HS-5 (cell line): Measurements from ENCODE around the gene CTDSPL2.
A peak's percentile ranks its signal among the peaks of the same experiment; 100 is the strongest.
"Not testable (repeated sequence)": the region's sequence is repeated elsewhere in the genome, so short reads cannot be mapped to it uniquely, and the experiment has no call there.

Experiments
- DNase-seq: peaks from one replicate; pipeline ENCODE4 v3.0.0-alpha.2; 2012; ENCODE audit warnings: low read depth

The CTDSPL2 gene

DNA sequence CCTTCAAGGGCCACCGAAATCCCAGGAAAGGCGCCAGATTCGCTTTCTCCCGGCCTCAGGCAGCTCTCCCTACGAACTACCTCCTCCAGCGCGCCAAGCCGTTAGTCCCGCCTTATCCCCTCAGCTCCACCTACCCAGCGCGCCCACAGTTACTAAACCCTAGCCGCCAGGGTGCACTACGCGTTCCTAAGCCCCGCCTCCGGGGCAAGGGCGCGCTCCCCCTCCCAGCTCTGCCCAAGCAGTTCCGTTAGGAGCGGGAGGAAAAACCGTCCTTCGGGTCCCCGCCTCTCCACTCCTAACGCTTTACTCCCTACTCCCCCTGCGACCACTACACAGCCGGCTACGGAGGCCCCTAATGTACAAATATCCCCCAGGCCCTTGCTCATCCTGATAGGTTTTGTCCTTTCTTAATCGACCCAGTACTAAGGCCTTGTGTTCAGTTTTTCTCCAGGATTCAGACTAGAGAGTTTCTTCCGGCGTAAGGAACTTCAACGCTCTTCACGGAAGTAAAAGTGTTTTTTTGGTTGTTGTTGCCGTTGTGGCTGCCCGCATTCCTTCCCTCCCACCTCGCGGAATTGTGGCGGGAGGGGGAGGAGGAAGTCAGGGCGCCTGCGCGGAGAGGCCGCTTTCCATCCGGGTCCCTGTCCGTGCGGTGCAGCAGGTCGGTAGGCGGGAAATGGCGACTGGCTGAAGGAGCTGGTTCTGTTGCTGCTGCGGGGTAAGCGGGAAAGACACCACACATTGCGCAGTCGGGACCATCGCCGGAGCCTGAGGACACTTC is at the start of gene CTDSPL2:
Gene CTDSPL2, plus strand, starts transcription at position 655 of the 781 bp plus-strand sequence. CDS start 31,386 bp downstream, outside the sequence.
- peak; percentile 95 for DNase-seq

DNA sequence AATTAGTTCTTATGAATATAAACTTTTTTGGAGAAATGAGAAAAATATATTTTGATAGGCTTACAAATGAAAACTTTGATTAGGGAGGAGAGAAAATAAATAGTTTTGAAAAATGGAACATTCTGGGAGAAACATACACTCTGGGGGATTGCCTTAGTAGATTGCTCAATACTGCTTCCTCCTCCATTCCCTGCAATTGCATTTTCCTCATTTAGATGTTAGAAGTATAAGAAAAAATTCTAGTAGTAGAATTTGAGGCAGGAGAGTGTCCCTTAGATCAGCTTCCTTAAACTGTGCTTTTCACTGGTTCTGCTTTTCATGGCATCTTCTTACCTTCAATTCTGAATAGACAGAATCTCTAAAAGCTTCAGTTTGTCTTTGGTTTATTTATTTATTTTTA is 46.2 kb upstream of the CTDSPL2 start:
- no peak for DNase-seq

GRCh38 chr15:44385344-44385942 is 42.0 kb upstream of the CTDSPL2 start:
- no peak for DNase-seq

- no peak for DNase-seq
Measured at GRCh38 chr15:44394062-44394461, 33.4 kb upstream of the CTDSPL2 start.

- no peak for DNase-seq
Measured at GRCh38 chr15:44394562-44394961, 32.9 kb upstream of the CTDSPL2 start.

- no peak for DNase-seq
Measured at GRCh38 chr15:44397869-44398268, 29.6 kb upstream of the CTDSPL2 start.

- no peak for DNase-seq
Measured at GRCh38 chr15:44414001-44414400, 13.4 kb upstream of the CTDSPL2 start.

- peak; percentile 8 for DNase-seq
Measured at GRCh38 chr15:44427756-44428724, 611 bp downstream of the CTDSPL2 start.

GRCh38 chr15:44435893-44436667 is 8.7 kb downstream of the CTDSPL2 start:
- peak; percentile 28 for DNase-seq

DNA sequence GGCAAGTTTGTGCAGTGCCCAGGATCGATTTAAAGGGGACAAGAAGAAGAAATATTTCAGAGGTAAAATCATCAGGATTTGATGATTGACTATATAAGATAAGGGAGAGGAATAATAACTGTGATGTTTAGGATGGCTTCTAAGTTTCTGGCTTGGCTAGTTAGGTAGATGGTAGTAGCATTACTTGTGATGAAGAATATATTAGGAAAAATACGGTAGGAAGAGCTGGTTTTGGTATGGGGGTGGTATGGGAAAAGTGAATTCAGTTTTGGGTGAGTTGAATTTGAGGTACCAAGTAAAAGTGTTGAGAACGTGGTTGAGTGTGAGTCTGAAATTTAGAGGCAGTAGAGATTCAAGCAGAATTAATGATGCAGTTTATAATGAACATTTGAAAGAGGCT is 11.0 kb downstream of the CTDSPL2 start:
- no peak for DNase-seq

DNA sequence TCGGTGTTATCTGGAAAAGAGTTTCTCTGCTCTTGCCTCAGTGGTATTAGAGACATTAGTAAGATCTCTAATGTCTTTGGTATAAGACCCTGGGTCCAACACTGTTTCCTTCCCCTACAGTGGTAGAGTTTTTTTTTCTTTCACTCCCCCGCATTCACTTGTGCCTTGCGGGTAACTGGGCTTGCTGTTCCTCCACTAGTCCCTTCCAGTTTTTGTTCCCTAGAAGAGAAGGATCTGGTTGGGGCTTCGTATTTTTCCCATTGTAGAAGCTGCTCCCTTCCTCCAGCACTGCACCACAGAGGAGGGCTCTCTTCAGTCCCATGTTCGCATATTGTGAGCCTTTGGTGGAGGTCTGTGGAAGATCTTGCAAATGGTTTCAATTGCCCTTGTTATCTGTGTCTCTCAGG is 13.7 kb downstream of the CTDSPL2 start:
- DNase-seq = no peak

DNA sequence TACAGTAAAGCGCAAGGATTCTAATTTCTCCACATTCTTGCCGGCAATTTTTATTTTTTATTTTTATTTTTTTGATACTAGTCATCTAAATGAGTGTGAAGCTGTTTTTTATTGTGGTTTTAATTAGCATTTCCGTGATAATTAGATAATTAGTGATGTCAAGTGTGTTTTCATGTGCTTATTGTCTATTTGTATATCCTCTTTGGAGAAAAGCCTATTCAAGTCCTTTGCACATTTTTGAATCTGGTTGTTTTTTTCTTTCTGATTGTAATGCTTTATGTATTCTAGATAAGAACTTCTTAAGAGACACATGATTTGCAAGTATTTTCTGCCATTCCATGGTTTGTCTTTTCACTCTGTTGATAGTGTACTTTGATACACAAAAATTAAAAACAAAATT is 16.1 kb downstream of the CTDSPL2 start:
- no peak for DNase-seq

GRCh38 chr15:44447772-44448376 is 20.4 kb downstream of the CTDSPL2 start:
- DNase-seq = no peak

GRCh38 chr15:44450172-44450571 is 22.7 kb downstream of the CTDSPL2 start:
- no peak for DNase-seq

GRCh38 chr15:44453578-44454283 is 26.3 kb downstream of the CTDSPL2 start:
- DNase-seq = not testable (repeated sequence)

DNA sequence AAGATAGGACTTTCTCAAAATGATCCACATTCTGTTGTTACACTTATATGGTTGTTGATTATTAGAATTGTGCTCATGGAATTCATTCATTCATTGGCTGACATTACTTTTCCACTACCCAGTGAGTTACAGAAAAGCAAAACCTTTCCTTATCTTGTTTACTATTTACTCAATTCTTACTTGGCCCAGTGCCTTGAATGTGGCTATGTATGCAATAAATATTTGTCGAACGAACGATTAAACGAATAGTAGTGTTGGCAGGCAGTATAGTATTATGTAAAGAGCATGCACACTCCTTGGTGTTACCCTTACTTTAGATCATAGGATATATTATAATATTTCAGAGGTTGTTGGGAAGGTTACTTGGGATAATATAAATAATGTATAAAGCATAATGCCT is 31.0 kb downstream of the CTDSPL2 start:
- no peak for DNase-seq

GRCh38 chr15:44468709-44469385 is 41.4 kb downstream of the CTDSPL2 start:
- DNase-seq = peak; percentile 60

- no peak for DNase-seq
Measured at GRCh38 chr15:44471885-44472455, 44.5 kb downstream of the CTDSPL2 start.

GRCh38 chr15:44479343-44479742 is 51.9 kb downstream of the CTDSPL2 start:
- no peak for DNase-seq

- no peak for DNase-seq
Measured at GRCh38 chr15:44482090-44482489, 54.7 kb downstream of the CTDSPL2 start.
